Activated T-helper 9 cell treated with anti-CD3 and anti-CD28 coated beads, Interleukin-2, amount 50 U/mL, for 16 hours (primary cell): ENCODE measurements around the gene PEBP1.
A peak's percentile ranks its signal among the peaks of the same experiment; 100 is the strongest.
"Not testable (repeated sequence)": the region's sequence is repeated elsewhere in the genome, so short reads cannot be mapped to it uniquely, and the experiment has no call there.

Source experiments
- DNase-seq: peaks from one replicate; pipeline ENCODE4 v3.0.0-alpha.2; 2020; ENCODE audit warnings: low read depth

Gene PEBP1

GRCh38 chr12:118135788-118136558 lies at the start of gene PEBP1:
TSS of gene PEBP1 (plus strand) at chr12:118136124. CDS start at chr12:118136210, 86 bp downstream.
- DNase-seq: peak; percentile 89

GRCh38 chr12:118089782-118090181 lies 46.1 kb upstream of the PEBP1 start:
- no peak for DNase-seq

GRCh38 chr12:118094039-118094438 lies 41.9 kb upstream of the PEBP1 start:
- DNase-seq: no peak

- DNase-seq: no peak
These were observed 37.5 kb upstream of the PEBP1 start for GRCh38 chr12:118098401-118098800.

GRCh38 chr12:118098911-118099671 lies 36.8 kb upstream of the PEBP1 start:
- no peak for DNase-seq

GRCh38 chr12:118101051-118101450 lies 34.9 kb upstream of the PEBP1 start:
- no peak for DNase-seq

- DNase-seq: no peak
These were observed 33.9 kb upstream of the PEBP1 start for GRCh38 chr12:118102070-118102469.

- DNase-seq: no peak
These were observed 33.3 kb upstream of the PEBP1 start for GRCh38 chr12:118102609-118103008.

GRCh38 chr12:118103201-118103600 lies 32.7 kb upstream of the PEBP1 start:
- DNase-seq: no peak

GRCh38 chr12:118103601-118104382 lies 32.1 kb upstream of the PEBP1 start, which contains the start of gene VSIG10:
TSS of gene VSIG10 (minus strand) at chr12:118104011. CDS start at chr12:118103671, 340 bp downstream.
- DNase-seq: peak; percentile 1

GRCh38 chr12:118107011-118107410 lies 28.9 kb upstream of the PEBP1 start:
- DNase-seq: no peak

- DNase-seq: no peak
These were observed 28.2 kb upstream of the PEBP1 start for GRCh38 chr12:118107694-118108093.

GRCh38 chr12:118109088-118109487 lies 26.8 kb upstream of the PEBP1 start:
- DNase-seq: no peak

GRCh38 chr12:118119449-118119879 lies 16.5 kb upstream of the PEBP1 start:
- DNase-seq: no peak

- peak; percentile 46 for DNase-seq
These were observed 15.2 kb upstream of the PEBP1 start for GRCh38 chr12:118120579-118121363.

- no peak for DNase-seq
These were observed 13.7 kb upstream of the PEBP1 start for GRCh38 chr12:118122264-118122663.

- DNase-seq: no peak
These were observed 11.5 kb upstream of the PEBP1 start for GRCh38 chr12:118124333-118124874.

GRCh38 chr12:118125743-118126118 lies 10.2 kb upstream of the PEBP1 start:
- no peak for DNase-seq

GRCh38 chr12:118126119-118126757 lies 9.7 kb upstream of the PEBP1 start:
- no peak for DNase-seq

- no peak for DNase-seq
These were observed 8.1 kb upstream of the PEBP1 start for GRCh38 chr12:118127867-118128266.

GRCh38 chr12:118129436-118129835 lies 6.5 kb upstream of the PEBP1 start:
- not testable (repeated sequence) for DNase-seq
